Trophoblast cell (in vitro differentiated cells and primary cell): ENCODE data around the gene PDLIM5.

Experiments used
- DNase-seq, 2 donors: peaks; one replicate each; pipeline ENCODE4 v3.0.0-alpha.2; 2016
- H2AFZ ChIP-seq: 2 replicates; pipeline ENCODE4 v1.6.1; 2013; ENCODE audit warnings: low read length, moderate library complexity, mild to moderate bottlenecking; ENCODE audit not compliant: insufficient read depth, poor library complexity
- H2AK5ac ChIP-seq: 2 replicates; pipeline ENCODE4 v1.6.1; 2013; ENCODE audit warnings: mild to moderate bottlenecking, low read length
- H2BK120ac ChIP-seq: 2 replicates; pipeline ENCODE4 v1.6.1; 2013; ENCODE audit warnings: low read length, mild to moderate bottlenecking, moderate library complexity; ENCODE audit not compliant: insufficient read depth, poor library complexity
- H2BK12ac ChIP-seq: 2 replicates; pipeline ENCODE4 v1.6.1; 2013; ENCODE audit warnings: mild to moderate bottlenecking, low read length, moderate library complexity
- H2BK5ac ChIP-seq: 2 replicates; pipeline ENCODE4 v1.6.1; 2013; ENCODE audit warnings: low read length, low read depth, moderate library complexity, mild to moderate bottlenecking; ENCODE audit not compliant: poor library complexity
- H3K14ac ChIP-seq: 2 replicates; pipeline ENCODE4 v1.6.1; 2013; ENCODE audit warnings: mild to moderate bottlenecking, low read length
- H3K18ac ChIP-seq: 2 replicates; pipeline ENCODE4 v1.6.1; 2013; ENCODE audit warnings: mild to moderate bottlenecking, low read length
- H3K23ac ChIP-seq: 2 replicates; pipeline ENCODE4 v1.6.1; 2013; ENCODE audit warnings: low read length
- H3K27ac ChIP-seq: 2 replicates; pipeline ENCODE4 v1.5.1; 2013; ENCODE audit warnings: low read depth, mild to moderate bottlenecking, inconsistent platforms, low read length, moderate library complexity
- H3K27me3 ChIP-seq: 2 replicates; pipeline ENCODE4 v1.6.1; 2013; ENCODE audit warnings: inconsistent platforms, mild to moderate bottlenecking, low read length, moderate library complexity; ENCODE audit not compliant: insufficient read depth
- H3K36me3 ChIP-seq, 2 experiments: 1 replicate in 1 of 2; 2 replicates in 1 of 2; pipeline ENCODE4 v1.6.1; 2013; ENCODE audit warnings: low read length in 2 of 2, mild to moderate bottlenecking in 2 of 2, moderate library complexity in 1 of 2; ENCODE audit not compliant: insufficient read depth in 2 of 2, control insufficient read depth in 1 of 2
- H3K4ac ChIP-seq: 2 replicates; pipeline ENCODE4 v1.6.1; 2013; ENCODE audit warnings: low read depth, mild to moderate bottlenecking, low read length, moderate library complexity
- H3K4me1 ChIP-seq, 2 experiments: 1 replicate in 1 of 2; 2 replicates in 1 of 2; pipeline ENCODE4 v1.6.1; 2013; ENCODE audit warnings: low read length in 2 of 2, mild to moderate bottlenecking in 2 of 2, moderate library complexity in 1 of 2; ENCODE audit not compliant: insufficient read depth in 2 of 2, control insufficient read depth in 1 of 2
- H3K4me2 ChIP-seq: 2 replicates; pipeline ENCODE4 v1.6.1; 2013; ENCODE audit warnings: inconsistent platforms, mild to moderate bottlenecking, low read length, moderate library complexity
- H3K4me3 ChIP-seq: 2 replicates; pipeline ENCODE4 v1.5.1; 2013; ENCODE audit warnings: mild to moderate bottlenecking, low read depth, low read length, inconsistent platforms
- H3K79me1 ChIP-seq: one replicate; pipeline ENCODE4 v1.6.1; 2013; ENCODE audit warnings: low read length
- H3K79me2 ChIP-seq: 2 replicates; pipeline ENCODE4 v1.6.1; 2013; ENCODE audit warnings: low read length, mild to moderate bottlenecking; ENCODE audit not compliant: control insufficient read depth, insufficient read depth, poor library complexity
- H3K9ac ChIP-seq: 2 replicates; pipeline ENCODE4 v1.6.1; 2013; ENCODE audit warnings: mild to moderate bottlenecking, low read length
- H3K9me3 ChIP-seq: 2 replicates; pipeline ENCODE4 v1.6.1; 2013; ENCODE audit warnings: low read depth, mild to moderate bottlenecking, control low read depth, inconsistent platforms, low read length; ENCODE audit not compliant: insufficient read depth
- H4K12ac ChIP-seq: 2 replicates; pipeline ENCODE4 v1.6.1; 2013; ENCODE audit warnings: low read depth, mild to moderate bottlenecking, low read length, moderate library complexity
- H4K8ac ChIP-seq: 2 replicates; pipeline ENCODE4 v1.6.1; 2013; ENCODE audit warnings: low read depth, mild to moderate bottlenecking, low read length, moderate library complexity
- H4K91ac ChIP-seq: one replicate; pipeline ENCODE4 v1.6.1; 2013; ENCODE audit warnings: low read depth, mild to moderate bottlenecking, low read length, moderate library complexity
- WGBS: extraction: QIAGEN DNeasy Blood & Tissue Kit; methylation state at CpG from one replicate; pipeline ENCODE4 v1.1.7; 2013; ENCODE audit warnings: missing lambda C conversion rate; ENCODE audit not compliant: insufficient read length, insufficient coverage; ENCODE audit errors: extremely low coverage; 5-methylcytosine and 5-hydroxymethylcytosine counted together

PDLIM5 gene

DNA sequence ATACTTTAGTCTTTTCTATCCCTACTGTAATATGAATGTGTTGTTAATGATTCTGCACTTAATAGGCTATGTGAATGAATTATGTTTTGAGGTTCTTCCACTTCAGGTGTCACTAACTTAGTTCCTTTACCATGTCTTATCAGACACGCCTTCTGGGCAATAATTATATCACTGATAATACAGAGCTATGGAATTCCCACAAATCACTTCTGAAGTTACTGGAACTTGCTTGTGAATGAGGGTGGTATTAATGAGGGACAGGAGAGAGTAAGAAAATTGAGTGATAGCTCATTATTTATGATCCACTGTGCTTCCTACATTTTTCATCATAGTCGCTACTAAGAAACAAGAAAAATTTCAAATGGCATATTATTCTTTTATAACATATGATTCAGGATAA is 130.0 kb downstream of the PDLIM5 start:
- H2AK5ac ChIP-seq, result no peak overlapping the region

DNA sequence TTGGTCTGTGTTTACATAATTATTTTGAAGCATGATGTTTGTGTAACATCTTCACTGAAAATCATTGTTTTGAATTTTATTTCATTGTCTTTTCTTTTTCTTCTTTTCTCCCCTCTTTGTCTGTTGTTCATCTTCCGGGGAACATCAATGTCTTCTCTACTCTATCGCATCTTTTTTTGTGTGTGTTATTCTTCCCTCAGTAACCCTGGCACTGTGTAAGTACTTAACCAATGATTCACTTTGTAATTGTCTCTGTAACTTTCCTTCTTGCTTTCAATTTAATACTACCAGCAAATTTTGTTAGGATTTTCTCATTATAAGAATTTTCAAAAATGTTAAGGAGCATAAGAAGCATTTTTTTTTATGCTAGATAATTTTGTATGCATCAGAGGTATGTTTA is 130.8 kb downstream of the PDLIM5 start:
- Histone ChIP-seq H3K14ac (no peak overlapping the region), H3K4me1 (no peaks in the 10 kb centered on the region), H3K27ac (no peak overlapping the region), H3K79me2 (no peaks in the 10 kb centered on the region), H2AFZ (no peak overlapping the region), H4K8ac (no peak overlapping the region), H3K18ac (no peak overlapping the region), H2BK5ac (no peak overlapping the region), H3K23ac (no peak overlapping the region), H3K4ac (no peak overlapping the region), H3K4me3 (no peak overlapping the region), H3K79me1 (no peaks in the 10 kb centered on the region), H2BK12ac (no peak overlapping the region), H2AK5ac (no peak overlapping the region), H4K91ac (no peak overlapping the region), H3K4me2 (no peak overlapping the region), H3K9me3 (no peaks in the 10 kb centered on the region), H2BK120ac (no peak overlapping the region), H3K36me3 (peaks cover 3 to 6% of the 10 kb centered on the region in 2 experiments), H3K27me3 (no peaks in the 10 kb centered on the region), H4K12ac (no peak overlapping the region), H3K9ac (no peak overlapping the region)
- DNase-seq, result no peak
- WGBS, result no CpG with 5 or more reads among the region's 2 CpGs

More for the DNA sequence above, 130.0 kb downstream of the PDLIM5 start:
- H3K9ac ChIP-seq, result no peak overlapping the region
- H3K4me1 ChIP-seq, result no peaks in the 10 kb centered on the region
- no CpG with 5 or more reads among the region's 2 CpGs for WGBS
- H4K12ac ChIP-seq, result no peak overlapping the region
- H2BK120ac ChIP-seq, result no peak overlapping the region
- H4K91ac ChIP-seq, result no peak overlapping the region
- H3K18ac ChIP-seq, result no peak overlapping the region
- H3K79me1 ChIP-seq, result no peaks in the 10 kb centered on the region
- no peak overlapping the region for H2BK12ac ChIP-seq
- H2AFZ ChIP-seq, result no peak overlapping the region
- H3K9me3 ChIP-seq, result no peaks in the 10 kb centered on the region
- no peak overlapping the region for H3K14ac ChIP-seq
- H3K23ac ChIP-seq, result no peak overlapping the region
- no peak overlapping the region for H3K4me2 ChIP-seq
- no peak overlapping the region for H3K27ac ChIP-seq
- H4K8ac ChIP-seq, result no peak overlapping the region
- no peaks in the 10 kb centered on the region for H3K27me3 ChIP-seq
- no peaks in the 10 kb centered on the region for H3K79me2 ChIP-seq
- no peak overlapping the region for H2BK5ac ChIP-seq
- peaks cover 3 to 6% of the 10 kb centered on the region in 2 experiments for H3K36me3 ChIP-seq
- H3K4me3 ChIP-seq, result no peak overlapping the region
- no peak overlapping the region for H3K4ac ChIP-seq
- no peak for DNase-seq

DNA sequence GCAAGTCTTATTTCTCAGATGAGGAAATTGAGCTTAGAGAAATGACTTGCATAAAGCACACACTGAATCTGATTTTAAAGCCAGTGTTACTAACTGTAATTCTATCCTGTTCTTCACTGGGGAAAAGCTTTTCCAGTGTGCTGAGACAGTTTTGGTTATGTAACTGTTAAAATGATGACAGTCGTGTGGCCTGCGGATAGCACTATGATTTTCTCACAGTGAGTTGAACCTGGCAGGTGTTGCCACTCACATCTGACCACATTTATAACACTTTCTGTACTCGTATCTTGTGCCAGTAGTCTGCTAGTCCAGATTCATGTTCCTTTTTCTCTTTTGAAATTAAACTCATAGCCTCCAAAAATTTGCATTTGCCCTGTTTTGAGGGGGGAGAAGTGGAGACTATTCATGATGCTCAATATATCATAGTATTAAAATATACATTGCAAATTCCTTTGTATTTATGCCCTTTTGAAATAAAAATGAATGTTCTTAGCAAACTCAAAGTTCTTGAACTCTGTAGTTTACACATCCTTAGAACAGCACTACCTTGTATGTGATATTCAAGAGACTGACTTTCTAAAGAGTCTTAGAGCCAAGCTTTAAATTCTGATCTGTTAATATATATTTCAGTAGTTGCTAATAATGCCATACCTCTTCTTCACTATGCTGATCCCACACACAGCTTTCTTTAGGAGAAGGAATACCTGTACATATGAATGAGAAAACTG is 132.3 kb downstream of the PDLIM5 start:
- no peak overlapping the region for H3K27ac ChIP-seq
- peaks cover 3 to 6% of the 10 kb centered on the region in 2 experiments for H3K36me3 ChIP-seq
- H4K91ac ChIP-seq, result no peak overlapping the region
- no peak overlapping the region for H4K12ac ChIP-seq
- H3K4me1 ChIP-seq, result no peaks in the 10 kb centered on the region
- no peaks in the 10 kb centered on the region for H3K9me3 ChIP-seq
- H2BK12ac ChIP-seq, result no peak overlapping the region
- no CpG with 5 or more reads among the region's 3 CpGs for WGBS
- H3K4me3 ChIP-seq, result no peak overlapping the region
- H3K79me2 ChIP-seq, result no peaks in the 10 kb centered on the region
- no peak overlapping the region for H4K8ac ChIP-seq
- no peaks in the 10 kb centered on the region for H3K27me3 ChIP-seq
- H2BK120ac ChIP-seq, result no peak overlapping the region
- no peaks in the 10 kb centered on the region for H3K79me1 ChIP-seq
- no peak overlapping the region for H3K9ac ChIP-seq
- no peak overlapping the region for H3K4ac ChIP-seq
- no peak overlapping the region for H3K4me2 ChIP-seq
- no peak overlapping the region for H3K18ac ChIP-seq
- H2BK5ac ChIP-seq, result no peak overlapping the region
- no peak overlapping the region for H2AFZ ChIP-seq
- H3K14ac ChIP-seq, result no peak overlapping the region
- DNase-seq, result no peak
- no peak overlapping the region for H2AK5ac ChIP-seq
- no peak overlapping the region for H3K23ac ChIP-seq

DNA sequence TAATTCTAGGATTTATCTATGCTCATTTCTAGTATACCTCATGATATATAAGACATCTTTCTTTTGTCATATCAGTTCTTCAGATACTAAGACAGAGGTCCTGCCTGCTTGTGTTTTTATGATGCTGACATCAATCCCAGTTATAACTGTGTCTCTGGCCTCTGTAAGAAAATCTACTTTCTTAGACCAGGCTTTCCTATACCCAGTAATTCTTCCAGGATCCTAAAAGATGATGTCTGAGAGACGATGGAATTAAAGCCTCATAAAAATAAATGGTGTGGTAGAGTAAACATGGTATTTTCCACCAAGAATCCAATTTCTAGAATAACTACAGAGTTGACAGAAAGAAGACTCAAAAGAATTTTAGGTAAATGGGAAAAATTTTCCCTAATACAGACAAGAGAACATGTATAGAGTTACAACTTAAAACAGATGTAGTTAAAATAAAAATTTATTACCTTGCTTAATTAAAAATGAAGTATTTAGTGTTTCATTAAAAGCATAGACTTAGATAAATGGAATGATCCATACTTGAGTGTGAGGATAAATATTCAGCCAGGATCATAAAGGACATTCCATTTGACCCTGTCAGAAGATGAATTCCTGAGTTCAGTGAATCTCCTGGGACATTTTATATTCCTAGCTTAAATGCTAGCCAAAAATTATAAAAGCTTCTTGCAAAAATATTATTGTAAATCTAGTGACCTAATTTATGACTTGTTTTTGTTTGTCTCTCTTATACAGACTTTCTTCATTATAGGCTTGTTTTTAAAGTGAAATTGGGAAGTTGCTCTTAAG is 137.4 kb downstream of the PDLIM5 start:
- Histone ChIP-seq H3K9me3 (no peaks in the 10 kb centered on the region), H3K4me1 (no peaks in the 10 kb centered on the region), H3K9ac (no peak overlapping the region), H3K27me3 (no peaks in the 10 kb centered on the region), H3K14ac (no peak overlapping the region), H3K4me2 (no peak overlapping the region), H3K79me1 (no peaks in the 10 kb centered on the region), H3K27ac (no peak overlapping the region), H2AK5ac (no peak overlapping the region), H2BK5ac (no peak overlapping the region), H4K8ac (no peak overlapping the region), H3K36me3 (peaks cover 7% of the 10 kb centered on the region in 2 experiments), H2AFZ (no peak overlapping the region), H2BK120ac (no peak overlapping the region), H4K91ac (no peak overlapping the region), H3K18ac (no peak overlapping the region), H2BK12ac (no peak overlapping the region), H4K12ac (no peak overlapping the region), H3K4me3 (no peak overlapping the region), H3K4ac (no peak overlapping the region), H3K23ac (no peak overlapping the region), H3K79me2 (no peaks in the 10 kb centered on the region)
- no CpG with 5 or more reads among the region's 1 CpG for WGBS
- no peak for DNase-seq
